Vagina (tissue), 2 donors: ENCODE data around the gene IQGAP1.

Experiments
- CTCF ChIP-seq, 3 experiments: fragments of 450-650 bp in 2 of 3; fragments of 200-600 bp in 1 of 3; sonication (generic) in 1 of 3; IDR thresholded peaks; one replicate each; pipeline ENCODE4 v1.5.1; 2017 to 2019; ENCODE audit warnings: antibody characterized with exemption in 3 of 3, mild to moderate bottlenecking in 2 of 3, moderate library complexity in 2 of 3
- POLR2A ChIP-seq, 2 donors: fragments of 450-650 bp; IDR thresholded peaks; one replicate each; pipeline ENCODE4 v1.6.1; 2017; ENCODE audit warnings: antibody characterized with exemption in 2 of 2, mild to moderate bottlenecking in 2 of 2, moderate library complexity in 2 of 2
- POLR2AphosphoS5 ChIP-seq, 2 donors: sonication (generic); formaldehyde crosslinking; IDR thresholded peaks; one replicate each; pipeline ENCODE4 v1.9.0; 2017; ENCODE audit warnings: antibody characterized with exemption in 2 of 2, mild to moderate bottlenecking in 2 of 2, low read depth in 1 of 2; ENCODE audit not compliant: insufficient read depth in 1 of 2

GRCh38 chr15:90471126-90471525 lies 83.1 kb downstream of the IQGAP1 start:
- TF ChIP-seq CTCF (IDR thresholded peaks at IDR 0.05) (no peak), POLR2AphosphoS5 (IDR thresholded peaks at IDR 0.05; ENCODE audit: insufficient read depth in 1 of 2, low read depth in 1 of 2) (no peak), POLR2A (IDR thresholded peaks at IDR 0.05) (no peak)
